Stimulated activated CD8-positive, alpha-beta memory T cell treated with anti-CD3 and anti-CD28 coated beads, Interleukin-2, amount 100 ng/mL, for 48 hours (primary cell): Measurements from ENCODE around the gene LPP.
"Not testable (repeated sequence)": the region's sequence is repeated elsewhere in the genome, so short reads cannot be mapped to it uniquely, and the experiment has no call there.

Experiments
- DNase-seq, 2 donors: peaks; one replicate each; pipeline ENCODE4 v3.0.0-alpha.2; 2020; ENCODE audit warnings: low read depth in 2 of 2

The LPP gene

GRCh38 chr3:188154014-188154808 is at the start of gene LPP:
Gene LPP, plus strand, starts transcription at chr3:188154157. Its CDS starts 251,964 bp downstream, at chr3:188406121.
- DNase-seq = peak; percentile 70 to 76

- no peak for DNase-seq
Measured at GRCh38 chr3:188106006-188106405, 48.0 kb upstream of the LPP start.

- DNase-seq = no peak
Measured at GRCh38 chr3:188106454-188106853, 47.5 kb upstream of the LPP start.

GRCh38 chr3:188106887-188107830 is 46.8 kb upstream of the LPP start:
- DNase-seq = no peak

GRCh38 chr3:188108703-188109412 is 45.1 kb upstream of the LPP start:
- DNase-seq = no peak

- no peak for DNase-seq
Measured at GRCh38 chr3:188111002-188111584, 42.9 kb upstream of the LPP start.

GRCh38 chr3:188113756-188114155 is 40.2 kb upstream of the LPP start:
- DNase-seq = no peak

- DNase-seq = no peak
Measured at GRCh38 chr3:188119846-188120245, 34.1 kb upstream of the LPP start.

- no peak for DNase-seq
Measured at GRCh38 chr3:188122571-188123169, 31.3 kb upstream of the LPP start.

- DNase-seq = no peak
Measured at GRCh38 chr3:188123170-188123905, 30.6 kb upstream of the LPP start.

GRCh38 chr3:188124184-188124583 is 29.8 kb upstream of the LPP start:
- DNase-seq = no peak

GRCh38 chr3:188125076-188125475 is 28.9 kb upstream of the LPP start:
- DNase-seq = no peak

GRCh38 chr3:188126276-188126675 is 27.7 kb upstream of the LPP start:
- DNase-seq = no peak

- DNase-seq = no peak
Measured at GRCh38 chr3:188126934-188127333, 27.0 kb upstream of the LPP start.

GRCh38 chr3:188128905-188129304 is 25.1 kb upstream of the LPP start:
- no peak for DNase-seq

GRCh38 chr3:188131023-188131422 is 22.9 kb upstream of the LPP start:
- not testable (repeated sequence) for DNase-seq

- no peak for DNase-seq
Measured at GRCh38 chr3:188133219-188133618, 20.7 kb upstream of the LPP start.

GRCh38 chr3:188133646-188134045 is 20.3 kb upstream of the LPP start:
- no peak for DNase-seq

- DNase-seq = no peak
Measured at GRCh38 chr3:188134079-188134478, 19.9 kb upstream of the LPP start.

- DNase-seq = no peak
Measured at GRCh38 chr3:188134856-188135255, 19.1 kb upstream of the LPP start.

- DNase-seq = no peak
Measured at GRCh38 chr3:188135271-188135670, 18.7 kb upstream of the LPP start.
